Brain microvascular endothelial cell (primary cell): ENCODE data around the gene ALDH16A1.

ENCODE experiments used
- DNase-seq: peaks from one replicate; pipeline ENCODE4 v3.0.0-alpha.2; 2020
- H3K27ac ChIP-seq: fragments of 250-450 bp; sonication (Bioruptor Pico); 2 replicates; pipeline ENCODE4 v1.5.1; 2020; ENCODE audit warnings: mild to moderate bottlenecking, moderate library complexity
- H3K27me3 ChIP-seq: fragments of 250-450 bp; sonication (Bioruptor Pico); replicated peaks from 2 replicates; pipeline ENCODE4 v1.5.1; 2020; ENCODE audit warnings: mild to moderate bottlenecking
- H3K36me3 ChIP-seq: fragments of 250-450 bp; sonication (Bioruptor Pico); replicated peaks from 2 replicates; pipeline ENCODE4 v1.5.1; 2020; ENCODE audit warnings: mild to moderate bottlenecking
- H3K4me3 ChIP-seq: 2 replicates; pipeline ENCODE4 v1.5.1; 2011; ENCODE audit warnings: low read depth, mild to moderate bottlenecking, control low read depth, low read length, moderate library complexity
- in situ Hi-C: cut with HindIII; loops from 2 replicates; pipeline ENCODE4 v1.10.0; 2017; ENCODE audit warnings: low sequenced_read_pairs, low pct_ligation_motif_present
- TF ChIP-seq, protein P1 (sequence below): IDR thresholded peaks from 2 replicates; pipeline ENCODE4 v1.5.1; 2011; ENCODE audit warnings: low read depth, mild to moderate bottlenecking, moderate library complexity, low read length, control low read depth, inconsistent platforms; ENCODE audit errors: missing control alignments

The ALDH16A1 gene

DNA sequence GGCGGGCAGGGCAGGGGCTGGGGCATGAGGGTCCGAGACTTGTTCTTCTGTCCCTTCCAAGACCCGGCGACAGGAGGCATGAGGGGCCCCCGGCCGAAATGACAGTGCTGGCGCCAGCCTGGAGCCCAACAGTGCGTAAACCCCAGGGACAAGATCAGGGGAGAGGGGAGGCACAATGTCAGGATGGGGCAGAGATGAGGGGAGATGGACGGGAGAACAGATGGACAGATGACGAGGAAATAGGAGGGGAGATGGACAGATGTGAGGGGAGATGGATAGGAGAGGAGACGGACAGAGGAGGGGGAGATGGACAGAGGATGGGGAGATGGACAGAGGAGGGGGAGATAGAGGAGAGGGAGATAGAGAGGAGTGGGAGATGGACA lies 21.5 kb downstream of the ALDH16A1 start:
- no peak for DNase-seq
- H3K27me3 ChIP-seq: no peaks in the 10 kb centered on the region
- peaks cover 3% of the 10 kb centered on the region for H3K36me3 ChIP-seq
- in situ Hi-C loops: no loop called here
- TF ChIP-seq, protein P1, sequence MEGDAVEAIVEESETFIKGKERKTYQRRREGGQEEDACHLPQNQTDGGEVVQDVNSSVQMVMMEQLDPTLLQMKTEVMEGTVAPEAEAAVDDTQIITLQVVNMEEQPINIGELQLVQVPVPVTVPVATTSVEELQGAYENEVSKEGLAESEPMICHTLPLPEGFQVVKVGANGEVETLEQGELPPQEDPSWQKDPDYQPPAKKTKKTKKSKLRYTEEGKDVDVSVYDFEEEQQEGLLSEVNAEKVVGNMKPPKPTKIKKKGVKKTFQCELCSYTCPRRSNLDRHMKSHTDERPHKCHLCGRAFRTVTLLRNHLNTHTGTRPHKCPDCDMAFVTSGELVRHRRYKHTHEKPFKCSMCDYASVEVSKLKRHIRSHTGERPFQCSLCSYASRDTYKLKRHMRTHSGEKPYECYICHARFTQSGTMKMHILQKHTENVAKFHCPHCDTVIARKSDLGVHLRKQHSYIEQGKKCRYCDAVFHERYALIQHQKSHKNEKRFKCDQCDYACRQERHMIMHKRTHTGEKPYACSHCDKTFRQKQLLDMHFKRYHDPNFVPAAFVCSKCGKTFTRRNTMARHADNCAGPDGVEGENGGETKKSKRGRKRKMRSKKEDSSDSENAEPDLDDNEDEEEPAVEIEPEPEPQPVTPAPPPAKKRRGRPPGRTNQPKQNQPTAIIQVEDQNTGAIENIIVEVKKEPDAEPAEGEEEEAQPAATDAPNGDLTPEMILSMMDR: no peak
- H3K27ac ChIP-seq: no peak overlapping the region
- peak overlapping the region; percentile 73 for H3K4me3 ChIP-seq

- in situ Hi-C loops: no loop called here
- no peak overlapping the region for H3K27ac ChIP-seq
- no peak for DNase-seq
- TF ChIP-seq, protein P1: no peak
- H3K27me3 ChIP-seq: no peaks in the 10 kb centered on the region
- no peak overlapping the region for H3K4me3 ChIP-seq
- no peaks in the 10 kb centered on the region for H3K36me3 ChIP-seq
Measured at GRCh38 chr19:49475191-49475917, 22.3 kb downstream of the ALDH16A1 start.

- no peak for DNase-seq
- in situ Hi-C loops: no loop called here
- H3K4me3 ChIP-seq: no peak overlapping the region
- no peaks in the 10 kb centered on the region for H3K27me3 ChIP-seq
- no peak overlapping the region for H3K27ac ChIP-seq
- H3K36me3 ChIP-seq: no peaks in the 10 kb centered on the region
- TF ChIP-seq, protein P1: peak; percentile 83
Measured at GRCh38 chr19:49475995-49476880, 23.2 kb downstream of the ALDH16A1 start.

GRCh38 chr19:49479975-49480628 lies 27.1 kb downstream of the ALDH16A1 start:
- H3K36me3 ChIP-seq: no peaks in the 10 kb centered on the region

DNA sequence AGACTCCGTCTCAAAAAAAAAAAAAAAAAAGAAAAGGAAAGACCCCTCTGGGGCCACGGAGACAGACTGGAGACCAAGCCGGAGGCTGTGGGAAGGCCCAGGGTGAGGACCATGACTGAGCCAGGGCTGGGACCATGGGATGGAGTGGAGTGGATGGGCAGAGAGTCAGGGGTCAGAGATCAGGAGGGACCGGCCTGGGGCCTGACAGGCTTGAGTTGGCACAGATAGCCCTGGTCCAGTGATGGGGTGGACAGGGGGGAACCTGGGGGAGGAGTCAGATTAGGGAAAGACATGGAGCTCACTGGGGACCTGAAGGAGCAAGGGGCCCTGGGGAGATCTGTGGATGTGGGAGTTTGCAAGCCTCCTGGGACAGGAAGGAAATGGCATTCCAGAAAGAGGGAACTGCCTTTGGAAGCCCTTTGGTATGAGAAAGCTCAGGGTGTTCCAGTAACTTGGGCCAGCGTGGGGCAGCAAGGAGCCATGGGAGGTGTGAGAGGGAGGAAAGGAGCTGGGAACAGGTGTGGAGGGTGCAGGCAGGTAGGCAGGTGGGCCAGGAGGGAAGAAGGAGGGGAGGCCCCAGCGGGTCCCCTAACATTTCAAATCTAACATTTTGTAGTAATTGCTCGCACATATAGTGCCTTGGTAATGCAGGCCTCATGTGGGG lies 28.1 kb downstream of the ALDH16A1 start:
- Histone ChIP-seq H3K27ac (no peak overlapping the region), H3K27me3 (no peaks in the 10 kb centered on the region), H3K4me3 (no peak overlapping the region), H3K36me3 (no peaks in the 10 kb centered on the region)
- no peak for DNase-seq
- TF ChIP-seq, protein P1: no peak
- in situ Hi-C loops: no loop called here

More at GRCh38 chr19:49479975-49480628, 27.1 kb downstream of the ALDH16A1 start:
- in situ Hi-C loops: no loop called here
- Histone ChIP-seq H3K27me3 (no peaks in the 10 kb centered on the region), H3K27ac (no peak overlapping the region), H3K4me3 (no peak overlapping the region)
- TF ChIP-seq, protein P1: no peak
- DNase-seq: no peak
